HG02938 (cell line): ENCODE results near the gene BICDL1.

ENCODE experiments used
- ATAC-seq: cut with Tn5 transposase; IDR thresholded peaks from one replicate; pipeline ENCODE4 v1.9.1; 2021; ENCODE audit warnings: mild to moderate bottlenecking, moderate library complexity; ENCODE audit not compliant: unreplicated experiment

BICDL1 gene

DNA sequence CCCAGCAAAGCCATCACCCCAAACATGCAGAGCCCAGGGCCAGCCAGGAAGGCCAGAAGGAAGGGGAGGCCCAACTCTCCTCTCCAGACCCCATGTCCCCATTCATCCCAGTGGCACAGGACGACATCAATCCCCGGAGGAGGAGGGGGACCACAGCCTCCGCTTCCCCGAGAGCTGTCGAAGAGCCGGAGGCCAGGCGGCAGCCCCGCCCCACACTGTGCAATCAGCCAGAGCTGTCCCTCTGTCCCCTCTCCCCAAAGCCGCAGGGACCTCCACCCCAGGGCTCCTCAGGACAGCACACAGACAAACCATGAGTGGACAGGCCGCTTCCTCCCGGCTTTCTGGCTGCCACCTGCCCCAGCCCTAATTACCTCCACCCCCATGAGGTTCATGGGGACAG is 110.7 kb downstream of the BICDL1 start:
- no peak for ATAC-seq

DNA sequence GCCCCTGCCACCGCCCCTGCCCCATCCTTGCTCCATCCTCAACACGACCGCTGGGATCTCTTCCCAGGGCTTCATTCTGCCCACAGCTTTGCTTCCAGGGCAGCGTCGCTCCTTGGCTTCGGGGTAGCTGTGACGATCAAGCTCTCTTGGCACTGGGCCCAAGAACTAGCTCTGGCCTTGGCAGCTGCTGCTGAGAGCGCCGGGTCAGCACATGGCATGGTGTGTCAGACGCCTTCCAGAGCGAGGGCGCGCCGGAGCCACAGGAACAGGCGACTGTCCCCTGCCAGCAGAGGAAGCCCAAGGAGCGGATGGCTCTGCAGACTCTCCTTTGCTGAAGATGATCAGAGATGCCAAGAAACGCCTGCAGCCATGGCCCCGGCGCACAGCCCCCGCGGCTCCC is 111.6 kb downstream of the BICDL1 start:
- ATAC-seq = no peak

- ATAC-seq = no peak
Measured at GRCh38 chr12:120101182-120101581, 112.1 kb downstream of the BICDL1 start.

DNA sequence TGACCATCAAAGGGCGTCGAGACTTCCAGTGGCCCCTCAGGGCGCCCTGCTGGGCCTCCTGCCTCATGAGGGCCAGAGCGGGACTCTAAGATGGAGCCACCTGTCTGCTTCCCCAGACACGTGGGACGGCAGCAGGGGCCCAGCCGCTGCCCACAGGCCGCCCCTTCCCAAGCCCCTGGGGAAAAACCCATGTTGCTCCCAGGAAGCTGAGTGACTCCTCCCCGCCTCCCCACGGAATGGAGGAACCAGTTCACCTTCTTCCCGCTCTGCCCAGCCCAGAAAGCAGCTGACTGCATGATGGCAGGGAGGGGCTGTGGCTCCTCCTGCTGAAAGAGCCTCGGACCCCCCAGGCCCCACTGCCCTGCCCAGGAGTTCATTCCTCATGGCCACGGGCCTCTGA is 112.6 kb downstream of the BICDL1 start:
- no peak for ATAC-seq

DNA sequence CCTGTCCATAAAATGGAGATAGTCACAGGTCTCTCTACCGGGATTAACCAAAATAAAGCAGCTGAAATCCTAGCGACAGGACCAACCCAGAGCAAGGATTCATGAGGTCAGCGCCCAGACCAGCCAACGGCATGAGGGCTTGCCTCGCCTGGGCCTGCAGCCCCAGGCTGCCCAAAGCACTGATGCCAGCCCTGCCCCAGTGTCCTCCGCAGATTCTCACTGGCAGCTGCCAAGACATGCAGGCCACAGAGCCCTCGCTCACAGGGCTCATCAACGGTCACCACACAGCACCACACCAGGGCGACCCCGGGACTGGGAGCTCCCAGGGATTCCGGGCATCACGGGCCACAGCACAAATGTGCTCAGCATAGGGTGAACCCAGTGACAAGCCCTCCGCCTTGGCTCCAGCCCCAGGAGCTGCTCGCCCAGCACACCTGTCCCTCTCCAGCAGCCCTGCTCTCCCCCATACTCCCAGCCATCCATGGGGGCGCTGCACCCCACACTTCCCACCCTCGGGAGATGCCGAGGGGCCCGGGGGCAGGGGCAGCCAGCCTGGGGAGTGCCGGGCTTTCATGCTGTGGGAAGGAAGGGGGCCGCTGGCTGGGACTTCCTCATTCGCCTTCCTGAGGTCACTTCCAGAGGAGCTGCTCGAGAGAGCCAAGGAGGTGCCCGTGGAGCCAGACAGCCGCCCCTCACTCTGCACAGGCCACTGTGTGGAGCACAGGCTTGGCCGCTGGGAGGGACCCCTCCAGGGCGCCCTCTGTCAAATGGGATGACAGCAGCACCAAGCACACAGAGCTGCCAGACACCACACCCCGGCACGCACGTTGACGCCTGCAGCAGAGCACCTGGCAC is 113.4 kb downstream of the BICDL1 start:
- ATAC-seq = no peak

- no peak for ATAC-seq
Measured at GRCh38 chr12:120103044-120103338, 114.0 kb downstream of the BICDL1 start.

DNA sequence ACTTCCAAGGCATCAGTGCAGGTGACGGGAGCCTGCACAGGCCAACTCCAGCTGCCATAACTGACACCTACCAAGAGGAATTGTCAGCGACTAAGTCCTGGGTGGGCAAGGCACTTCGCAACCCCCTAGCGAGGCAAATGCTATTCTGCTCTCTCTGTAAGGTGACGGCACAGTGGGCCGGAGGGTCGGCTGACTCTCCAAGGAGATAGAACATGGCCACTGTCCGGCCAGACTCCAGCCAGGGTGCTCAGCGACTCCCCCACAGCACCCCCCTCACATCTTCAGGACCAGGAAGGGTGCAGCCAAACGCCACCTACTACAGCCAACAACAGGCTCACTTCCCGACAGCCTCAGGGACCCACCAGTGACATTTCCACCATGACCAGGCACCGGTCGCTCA is 114.3 kb downstream of the BICDL1 start:
- no peak for ATAC-seq

- no peak for ATAC-seq
Measured at GRCh38 chr12:120106151-120106550, 117.1 kb downstream of the BICDL1 start.

DNA sequence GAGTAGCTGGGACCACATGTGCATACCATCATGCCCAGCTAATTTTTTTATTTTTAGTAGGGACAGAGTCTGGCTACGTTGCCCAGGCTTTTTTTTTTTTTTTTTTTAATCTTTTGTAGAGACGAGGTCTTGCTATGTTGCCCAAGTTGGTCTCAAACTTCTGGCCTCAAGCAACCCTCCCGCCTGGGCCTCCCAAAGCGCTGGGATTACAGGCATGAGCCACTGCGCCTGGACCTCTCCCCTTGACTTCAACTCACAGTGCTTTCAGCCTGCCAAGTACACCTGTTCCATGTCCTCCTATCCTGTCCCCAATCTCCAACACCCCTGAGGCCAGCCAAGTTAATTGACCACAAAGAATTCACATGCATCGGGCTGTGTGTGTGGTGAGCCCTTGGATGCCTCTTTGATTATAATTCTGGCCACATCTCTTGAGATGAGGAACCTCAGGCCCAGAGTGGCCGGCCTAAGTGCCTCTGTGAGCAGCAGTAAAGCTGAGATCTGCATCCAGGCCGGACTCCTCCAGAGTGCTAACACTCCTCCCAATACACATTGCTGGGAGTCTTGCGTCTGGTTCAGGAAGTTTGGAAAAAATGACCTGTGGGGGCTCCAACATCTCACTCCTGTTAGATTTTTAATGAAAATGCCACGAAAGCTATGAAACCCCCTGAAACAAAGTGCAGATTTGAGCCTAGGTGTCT is 120.7 kb downstream of the BICDL1 start:
- ATAC-seq = no peak

DNA sequence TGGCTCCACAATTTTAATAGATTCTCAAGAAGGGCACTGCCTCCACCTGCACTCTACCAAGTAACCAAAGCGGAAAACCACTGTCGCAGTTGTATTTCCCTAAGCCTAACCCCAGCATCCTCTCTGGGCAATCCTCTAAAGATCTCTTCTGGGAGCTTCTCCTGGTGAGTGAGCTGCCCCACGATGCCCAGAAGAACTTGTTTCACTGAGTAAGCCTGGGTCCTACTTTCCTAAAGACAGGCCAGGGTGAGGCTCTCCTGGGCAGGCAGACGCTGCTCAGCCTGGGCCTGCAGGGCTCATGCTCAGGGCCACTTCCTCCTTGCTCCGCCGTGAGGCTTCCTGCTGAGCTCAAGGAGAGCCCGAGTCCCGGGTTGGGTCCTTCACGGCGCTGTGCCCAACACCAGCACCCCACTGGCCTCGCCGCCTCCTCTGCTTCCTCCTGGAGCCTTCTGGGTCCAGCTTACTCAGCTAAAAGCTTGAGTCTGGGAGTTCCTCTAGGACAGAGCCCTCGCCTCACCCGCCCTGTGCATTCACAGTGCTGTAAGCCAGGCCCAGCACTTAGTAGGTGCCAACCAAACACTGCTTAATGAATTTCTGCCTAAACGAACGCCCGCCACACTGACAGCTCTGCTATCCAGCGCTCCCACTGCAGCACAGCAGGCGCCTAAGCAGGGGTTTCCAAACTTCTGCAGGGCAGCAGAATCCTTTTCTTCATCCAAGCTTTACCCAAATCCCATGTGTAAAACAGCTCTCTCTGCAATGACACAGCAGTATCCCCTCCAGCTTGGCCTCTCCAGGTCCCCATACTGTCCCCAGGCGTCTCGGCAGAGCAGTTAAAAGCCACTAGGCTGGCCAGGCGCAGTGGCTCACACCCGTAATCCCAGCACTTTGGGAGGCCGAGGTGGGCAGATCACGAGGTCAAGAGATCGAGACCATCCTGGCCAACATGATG is 121.8 kb downstream of the BICDL1 start:
- peak; percentile 66 for ATAC-seq

- no peak for ATAC-seq
Measured at GRCh38 chr12:120115066-120115465, 126.0 kb downstream of the BICDL1 start.

- no peak for ATAC-seq
Measured at GRCh38 chr12:120115692-120116440, 126.8 kb downstream of the BICDL1 start.

GRCh38 chr12:120116441-120116791 is 127.4 kb downstream of the BICDL1 start, which contains the start of gene RAB35:
TSS of gene RAB35 (minus strand) at chr12:120116753. CDS start at chr12:120116650, 103 bp downstream.
- ATAC-seq = no peak

- peak; percentile 40 for ATAC-seq
Measured at GRCh38 chr12:120116792-120117651, 128.0 kb downstream of the BICDL1 start.

GRCh38 chr12:120117961-120118320 is 128.9 kb downstream of the BICDL1 start:
- no peak for ATAC-seq

DNA sequence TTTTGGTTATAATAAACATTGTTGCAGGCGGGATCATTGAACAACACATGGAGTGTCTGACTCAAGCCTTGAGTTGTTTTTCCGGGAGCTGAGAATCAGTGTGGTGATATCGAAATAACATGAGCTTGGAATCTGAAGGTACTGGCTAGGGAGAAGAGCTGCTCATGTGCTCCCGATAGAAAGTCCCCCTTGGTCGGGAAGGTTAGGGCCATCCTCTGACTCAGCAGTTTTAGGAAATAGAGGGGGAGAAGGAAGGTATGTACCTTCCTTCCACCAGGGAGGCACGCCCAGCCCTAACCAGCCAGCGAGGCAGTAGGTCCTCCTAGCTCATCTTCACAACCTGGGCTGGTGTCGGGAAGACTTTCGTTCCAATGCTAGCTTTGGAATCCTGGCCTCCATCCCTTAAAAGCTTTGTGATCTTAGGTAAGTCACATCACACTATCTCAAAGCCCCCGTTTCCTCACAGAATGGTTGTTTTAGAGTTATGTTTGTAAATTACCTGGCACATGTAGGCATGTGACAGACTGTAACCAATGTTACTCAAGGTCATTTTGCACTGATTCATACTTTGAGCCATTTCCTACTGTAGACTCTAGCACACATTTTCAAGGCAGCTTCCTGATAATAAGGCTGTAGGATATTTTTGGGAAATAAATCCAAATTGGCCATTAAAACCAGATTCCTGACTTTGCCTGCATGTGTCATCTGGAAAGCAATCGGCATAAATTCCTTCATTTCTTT is 129.5 kb downstream of the BICDL1 start:
- ATAC-seq = no peak

- no peak for ATAC-seq
Measured at GRCh38 chr12:120119271-120119973, 130.4 kb downstream of the BICDL1 start.

DNA sequence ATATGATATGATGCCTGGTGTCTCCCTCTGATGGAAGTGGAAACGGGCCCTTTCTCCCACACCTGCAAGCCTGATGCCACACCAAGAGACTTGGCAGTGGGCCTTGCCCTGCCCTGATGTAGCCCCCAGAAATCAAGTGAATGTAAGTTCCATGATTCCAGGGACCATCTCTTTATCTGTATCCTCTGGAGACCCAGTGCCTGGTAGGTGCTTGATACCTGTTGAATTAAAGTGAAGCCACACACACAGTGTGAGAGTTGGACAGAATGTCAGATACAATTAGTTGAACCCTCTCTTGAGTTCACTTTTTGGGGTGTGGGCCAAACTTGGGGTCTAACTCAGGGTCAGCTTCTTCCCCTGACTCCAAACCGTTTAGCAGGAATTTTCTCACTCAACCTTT is 132.3 kb downstream of the BICDL1 start:
- ATAC-seq = no peak
